H9 (cell line): ENCODE data around the gene PRKACA. TPM values are rescaled to one million over a fixed set of nuclear protein-coding genes. Genes with fewer than 3 reads are reported as not detected.

Experiments used
- DNase-seq: peaks from one replicate; pipeline ENCODE4 v3.0.0-alpha.2; 2017
- H2AFZ ChIP-seq: one replicate; pipeline ENCODE4 v1.6.1; 2013; ENCODE audit warnings: mild to moderate bottlenecking, low read length, control low read depth, moderate library complexity
- H2AK5ac ChIP-seq: 2 replicates; pipeline ENCODE4 v1.6.1; 2013; ENCODE audit warnings: low read length, control low read depth, mixed read lengths; ENCODE audit not compliant: insufficient read length
- H2BK120ac ChIP-seq: one replicate; pipeline ENCODE4 v1.6.1; 2013; ENCODE audit warnings: low read depth, mild to moderate bottlenecking, low read length, control low read depth, inconsistent platforms; ENCODE audit not compliant: poor library complexity, severe bottlenecking
- H2BK12ac ChIP-seq: 2 replicates; pipeline ENCODE4 v1.6.1; 2013; ENCODE audit warnings: low read length, control low read depth, mixed read lengths, low read depth; ENCODE audit not compliant: insufficient read length
- H2BK15ac ChIP-seq: 2 replicates; pipeline ENCODE4 v1.6.1; 2013; ENCODE audit warnings: low read depth, low read length, control low read depth
- H2BK20ac ChIP-seq: one replicate; pipeline ENCODE4 v1.6.1; 2013; ENCODE audit warnings: low read depth, mild to moderate bottlenecking, low read length, control low read depth, inconsistent platforms; ENCODE audit not compliant: poor library complexity, severe bottlenecking
- H2BK5ac ChIP-seq: 2 replicates; pipeline ENCODE4 v1.6.1; 2013; ENCODE audit warnings: low read length, control low read depth, mixed read lengths; ENCODE audit not compliant: insufficient read length
- H3K14ac ChIP-seq: 2 replicates; pipeline ENCODE4 v1.6.1; 2013; ENCODE audit warnings: low read length, control low read depth; ENCODE audit not compliant: insufficient read depth
- H3K18ac ChIP-seq: 2 replicates; pipeline ENCODE4 v1.6.1; 2013; ENCODE audit warnings: low read depth, mild to moderate bottlenecking, mixed read lengths, low read length, control low read depth; ENCODE audit not compliant: insufficient read length
- H3K23ac ChIP-seq: 2 replicates; pipeline ENCODE4 v1.6.1; 2013; ENCODE audit warnings: low read length, control low read depth, mixed read lengths, low read depth; ENCODE audit not compliant: insufficient read length
- H3K23me2 ChIP-seq: 2 replicates; pipeline ENCODE4 v1.6.1; 2013; ENCODE audit warnings: low read depth, mild to moderate bottlenecking, mixed read lengths, low read length, control low read depth; ENCODE audit not compliant: insufficient read length, poor library complexity, severe bottlenecking
- H3K27ac ChIP-seq: 2 replicates; pipeline ENCODE4 v1.5.1; 2013; ENCODE audit warnings: low read length, control low read depth, mixed read lengths, low read depth; ENCODE audit not compliant: insufficient read length
- H3K27me3 ChIP-seq: 2 replicates; pipeline ENCODE4 v1.6.1; 2013; ENCODE audit warnings: low read length, control low read depth, inconsistent platforms; ENCODE audit not compliant: insufficient read depth
- H3K4ac ChIP-seq: 2 replicates; pipeline ENCODE4 v1.6.1; 2013; ENCODE audit warnings: low read depth, mild to moderate bottlenecking, control low read depth, inconsistent platforms, low read length, moderate library complexity
- H3K4me1 ChIP-seq: 2 replicates; pipeline ENCODE4 v1.6.1; 2013; ENCODE audit warnings: low read length, control low read depth, inconsistent platforms; ENCODE audit not compliant: insufficient read depth
- H3K4me2 ChIP-seq: 2 replicates; pipeline ENCODE4 v1.6.1; 2013; ENCODE audit warnings: low read length, control low read depth, mixed read lengths; ENCODE audit not compliant: insufficient read length, insufficient read depth
- H3K56ac ChIP-seq: 2 replicates; pipeline ENCODE4 v1.6.1; 2013; ENCODE audit warnings: low read depth, mild to moderate bottlenecking, mixed read lengths, low read length, control low read depth; ENCODE audit not compliant: insufficient read length
- H3K79me1 ChIP-seq: 2 replicates; pipeline ENCODE4 v1.6.1; 2013; ENCODE audit warnings: low read depth, mild to moderate bottlenecking, moderate library complexity, low read length, control low read depth, inconsistent platforms; ENCODE audit not compliant: insufficient read depth, poor library complexity, severe bottlenecking
- H3K79me2 ChIP-seq: 2 replicates; pipeline ENCODE4 v1.6.1; 2013; ENCODE audit warnings: low read length, control low read depth, inconsistent platforms; ENCODE audit not compliant: insufficient read depth
- H3K9ac ChIP-seq: 2 replicates; pipeline ENCODE4 v1.6.1; 2013; ENCODE audit warnings: low read length, control low read depth, mixed read lengths; ENCODE audit not compliant: insufficient read length; ENCODE audit errors: extremely low read depth
- H3K9me3 ChIP-seq: one replicate; pipeline ENCODE4 v1.6.1; 2013; ENCODE audit warnings: low read depth, low read length, inconsistent platforms; ENCODE audit not compliant: control insufficient read depth
- H3T11ph ChIP-seq: one replicate; pipeline ENCODE4 v1.6.1; 2013; ENCODE audit warnings: mild to moderate bottlenecking, low read length, control low read depth, inconsistent platforms
- H4K20me1 ChIP-seq: one replicate; pipeline ENCODE4 v1.6.1; 2013; ENCODE audit not compliant: control insufficient read depth, insufficient read length, insufficient read depth
- H4K5ac ChIP-seq: 2 replicates; pipeline ENCODE4 v1.6.1; 2013; ENCODE audit warnings: low read depth, mild to moderate bottlenecking, mixed read lengths, low read length, control low read depth; ENCODE audit not compliant: insufficient read length
- H4K8ac ChIP-seq: replicated peaks from 2 replicates; pipeline ENCODE4 v1.6.1; 2013; ENCODE audit warnings: low read length, control low read depth, mixed read lengths, low read depth; ENCODE audit not compliant: insufficient read length
- H4K91ac ChIP-seq: 2 replicates; pipeline ENCODE4 v1.6.1; 2013; ENCODE audit warnings: low read depth, mild to moderate bottlenecking, moderate library complexity, mixed read lengths, low read length, control low read depth; ENCODE audit not compliant: insufficient read length
- H3K27ac Mint-ChIP-seq, 3 experiments: 2 replicates in 2 of 3; 3 replicates in 1 of 3; pipeline ENCODE4 v1.8.0; 2020 to 2021; ENCODE audit warnings: mixed read lengths in 3 of 3, mild to moderate bottlenecking in 1 of 3, moderate library complexity in 1 of 3
- H3K27me3 Mint-ChIP-seq: 2 replicates; pipeline ENCODE4 v1.8.0; 2021; ENCODE audit warnings: low read depth, mild to moderate bottlenecking, moderate library complexity, mixed read lengths
- H3K36me3 Mint-ChIP-seq, 3 experiments: 2 replicates in 2 of 3; 3 replicates in 1 of 3; pipeline ENCODE4 v1.8.0; 2020 to 2021; ENCODE audit warnings: low read depth in 3 of 3, mixed read lengths in 3 of 3; ENCODE audit not compliant: insufficient read depth in 1 of 3
- H3K4me1 Mint-ChIP-seq, 2 experiments: 2 replicates each; pipeline ENCODE4 v1.8.0; 2020; ENCODE audit warnings: mixed read lengths in 2 of 2
- H3K4me3 Mint-ChIP-seq, 2 experiments: 2 replicates in 1 of 2; 3 replicates in 1 of 2; pipeline ENCODE4 v1.8.0; 2020 to 2021; ENCODE audit warnings: mild to moderate bottlenecking in 2 of 2, mixed read lengths in 2 of 2, moderate library complexity in 1 of 2
- H3K9me3 Mint-ChIP-seq, 2 experiments: 2 replicates in 1 of 2; 3 replicates in 1 of 2; pipeline ENCODE4 v1.8.0; 2020; ENCODE audit warnings: mild to moderate bottlenecking in 2 of 2, mixed read lengths in 2 of 2, moderate library complexity in 1 of 2
- CTCF ChIP-seq: fragments of 200-600 bp; sonication (generic); conservative IDR thresholded peaks from 3 replicates; pipeline ENCODE4 v1.8.0; 2021; ENCODE audit warnings: antibody characterized with exemption, mild to moderate bottlenecking
- whole genome bisulfite sequencing: extraction: QIAGEN DNeasy Blood & Tissue Kit; methylation state at CpG from one replicate; pipeline ENCODE4 v1.1.7; 2013; ENCODE audit warnings: missing lambda C conversion rate, low lambda C conversion rate, mixed read lengths; ENCODE audit not compliant: insufficient read length; ENCODE audit errors: extremely low coverage; 5-methylcytosine and 5-hydroxymethylcytosine counted together
- total RNA-seq: library from RNA; stranded (reverse); gene quantifications from 2 replicates; pipeline ENCODE4 v1.2.1, GENCODE V29; 2021

PRKACA gene
- total RNA-seq, 1 experiment from 2014 or later, result 51.8 TPM

DNA sequence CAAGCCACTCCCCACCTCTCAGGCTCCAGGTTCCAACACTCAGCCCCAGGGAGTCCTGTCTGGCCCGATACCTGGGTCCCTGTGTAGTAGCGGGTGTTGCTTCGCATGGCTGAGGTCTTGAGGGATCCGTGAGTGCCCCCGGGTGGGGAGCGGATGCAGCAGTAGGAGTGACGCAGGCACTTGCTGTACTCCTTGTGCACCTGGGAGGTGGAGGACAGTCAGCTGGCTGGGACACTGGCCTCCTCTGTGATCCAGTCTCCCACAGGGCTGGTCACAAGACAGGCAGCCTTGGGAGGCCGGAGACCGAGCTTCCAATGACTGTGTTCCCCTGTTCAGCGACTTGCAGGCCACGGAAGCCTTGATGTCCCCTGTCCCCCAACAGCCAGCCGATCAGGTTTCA, 35.2 kb upstream of the PRKACA start:
- no peak overlapping the region for H3K4me2 ChIP-seq
- no peak overlapping the region for H2BK5ac ChIP-seq
- H3K9me3 Mint-ChIP-seq, result no peaks in the 10 kb centered on the region
- no peak overlapping the region for H3K4ac ChIP-seq
- no peak overlapping the region for H3K18ac ChIP-seq
- no peak overlapping the region for H2AFZ ChIP-seq
- H2BK15ac ChIP-seq, result no peak overlapping the region
- peaks cover 13 to 30% of the 10 kb centered on the region in 2 experiments for H3K4me1 Mint-ChIP-seq
- H2BK20ac ChIP-seq, result no peak overlapping the region
- peaks cover 33 to 55% (median 46%) of the 10 kb centered on the region in 3 experiments; a peak in 6 of 7 replicates for H3K36me3 Mint-ChIP-seq
- H3K23ac ChIP-seq, result no peak overlapping the region
- H3K9ac ChIP-seq, result no peak overlapping the region
- H2BK120ac ChIP-seq, result no peak overlapping the region
- peak overlapping the region in 1 of 3 experiments; percentile 46; a peak in 3 of 7 replicates for H3K27ac Mint-ChIP-seq
- H4K20me1 ChIP-seq, result no peaks in the 10 kb centered on the region
- WGBS, result no CpG with 5 or more reads among the region's 12 CpGs
- no peak overlapping the region for H3K56ac ChIP-seq
- no peaks in the 10 kb centered on the region for H3K27me3 ChIP-seq
- no peaks in the 10 kb centered on the region for H3K23me2 ChIP-seq
- no peak for DNase-seq
- no peak overlapping the region for H3K27ac ChIP-seq
- no peak overlapping the region for H4K8ac ChIP-seq
- H2BK12ac ChIP-seq, result no peak overlapping the region
- H2AK5ac ChIP-seq, result no peak overlapping the region
- no peak for TF ChIP-seq CTCF
- no peaks in the 10 kb centered on the region for H3K4me1 ChIP-seq
- no peak overlapping the region for H3K14ac ChIP-seq
- no peaks in the 10 kb centered on the region for H3K27me3 Mint-ChIP-seq
- H4K5ac ChIP-seq, result no peak overlapping the region
- no peaks in the 10 kb centered on the region for H3K79me1 ChIP-seq
- no peak overlapping the region for H3K4me3 Mint-ChIP-seq
- no peaks in the 10 kb centered on the region for H3K9me3 ChIP-seq
- no peaks in the 10 kb centered on the region for H3K79me2 ChIP-seq
- no peak overlapping the region for H4K91ac ChIP-seq
- no peak overlapping the region for H3T11ph ChIP-seq
